Measurements from ENCODE around the gene SCNN1A. TPM values are rescaled to one million over a fixed set of nuclear protein-coding genes. Genes with fewer than 3 reads are reported as not detected.

SCNN1A gene
- total and polyA plus RNA-seq, 5 donors from 2014 or later: 0.09 to 0.86 (median 0.23) TPM

- Mint-ChIP-seq H3K36me3 (peaks cover 34% of the 10 kb centered on the region), H3K27me3 (no peaks in the 10 kb centered on the region), H3K9me3 (no peaks in the 10 kb centered on the region), H3K4me3 (peak overlapping the region in 2 of 4 donors; percentile 5 to 65), H3K27ac (peak overlapping the region; percentile 23 to 99 (median 86)), H3K4me1 (peaks cover 4 to 50% (median 23%) of the 10 kb centered on the region in 4 donors)
- Histone ChIP-seq H3K4me3 (ENCODE audit: low read depth, low read length) (no peak overlapping the region), H3K9me3 (ENCODE audit: control insufficient read depth in 2 of 2, low read length in 2 of 2) (no peaks in the 10 kb centered on the region), H3K27ac (ENCODE audit: insufficient read depth, low read length, poor library complexity, severe bottlenecking) (peak overlapping the region; percentile 44), H3K36me3 (ENCODE audit: control insufficient read depth, insufficient read depth, low read length) (peaks cover 58% of the 10 kb centered on the region), H3K4me1 (ENCODE audit: control insufficient read depth, insufficient read depth, low read length, poor library complexity, severe bottlenecking) (peaks cover 37% of the 10 kb centered on the region), H3K27me3 (ENCODE audit: control insufficient read depth, insufficient read depth, low read length) (no peaks in the 10 kb centered on the region)
- no peak for DNase-seq
- no peak for ATAC-seq (ENCODE audit: low read depth in 2 of 2)
Observed at GRCh38 chr12:6332459-6332858, 42.9 kb downstream of the SCNN1A start.

GRCh38 chr12:6330999-6331714 is 44.2 kb downstream of the SCNN1A start:
- Mint-ChIP-seq H3K36me3 (peaks cover 39% of the 10 kb centered on the region), H3K27ac (peak overlapping the region in 2 of 3 donors; percentile 14 to 49), H3K9me3 (no peaks in the 10 kb centered on the region), H3K4me1 (peaks cover 4 to 47% (median 21%) of the 10 kb centered on the region in 4 donors), H3K27me3 (no peaks in the 10 kb centered on the region), H3K4me3 (peak overlapping the region in 1 of 4 donors; percentile 10)
- Histone ChIP-seq H3K27ac (ENCODE audit: insufficient read depth, low read length, poor library complexity, severe bottlenecking) (no peak overlapping the region), H3K9me3 (ENCODE audit: control insufficient read depth in 2 of 2, low read length in 2 of 2) (no peaks in the 10 kb centered on the region), H3K36me3 (ENCODE audit: control insufficient read depth, insufficient read depth, low read length) (peaks cover 58% of the 10 kb centered on the region), H3K27me3 (ENCODE audit: control insufficient read depth, insufficient read depth, low read length) (no peaks in the 10 kb centered on the region), H3K4me1 (ENCODE audit: control insufficient read depth, insufficient read depth, low read length, poor library complexity, severe bottlenecking) (peaks cover 24% of the 10 kb centered on the region), H3K4me3 (ENCODE audit: low read depth, low read length) (no peak overlapping the region)
- ATAC-seq (ENCODE audit: low read depth in 2 of 2) (no peak), DNase-seq (no peak)

- peaks cover 15% of the 10 kb centered on the region for H3K4me1 ChIP-seq (ENCODE audit: control insufficient read depth, insufficient read depth, low read length, poor library complexity, severe bottlenecking)
- H3K4me1 Mint-ChIP-seq: peaks cover 0 to 44% (median 17%) of the 10 kb centered on the region in 4 donors
- no peaks in the 10 kb centered on the region for H3K27me3 ChIP-seq (ENCODE audit: control insufficient read depth, insufficient read depth, low read length)
- peak overlapping the region in 1 of 4 donors; percentile 22 for H3K4me3 Mint-ChIP-seq
- no peak overlapping the region for H3K4me3 ChIP-seq (ENCODE audit: low read depth, low read length)
- H3K27ac Mint-ChIP-seq: no peak overlapping the region
- H3K27me3 Mint-ChIP-seq: no peaks in the 10 kb centered on the region
- DNase-seq (no peak), ATAC-seq (ENCODE audit: low read depth in 2 of 2) (no peak)
- peaks cover 37% of the 10 kb centered on the region for H3K36me3 Mint-ChIP-seq
- H3K36me3 ChIP-seq (ENCODE audit: control insufficient read depth, insufficient read depth, low read length): peaks cover 58% of the 10 kb centered on the region
- H3K27ac ChIP-seq (ENCODE audit: insufficient read depth, low read length, poor library complexity, severe bottlenecking): no peak overlapping the region
- no peaks in the 10 kb centered on the region for H3K9me3 ChIP-seq (ENCODE audit: control insufficient read depth in 2 of 2, low read length in 2 of 2)
- H3K9me3 Mint-ChIP-seq: no peaks in the 10 kb centered on the region
Observed at GRCh38 chr12:6330192-6330591, 45.2 kb downstream of the SCNN1A start.

- no peaks in the 10 kb centered on the region for H3K9me3 ChIP-seq (ENCODE audit: control insufficient read depth in 2 of 2, low read length in 2 of 2)
- DNase-seq: no peak
- peaks cover 37% of the 10 kb centered on the region for H3K36me3 Mint-ChIP-seq
- peaks cover 10% of the 10 kb centered on the region for H3K4me1 ChIP-seq (ENCODE audit: control insufficient read depth, insufficient read depth, low read length, poor library complexity, severe bottlenecking)
- no peaks in the 10 kb centered on the region for H3K27me3 Mint-ChIP-seq
- peaks cover 56% of the 10 kb centered on the region for H3K36me3 ChIP-seq (ENCODE audit: control insufficient read depth, insufficient read depth, low read length)
- peak overlapping the region in 1 of 3 donors; percentile 76 for H3K27ac Mint-ChIP-seq
- peaks cover 0 to 44% (median 20%) of the 10 kb centered on the region in 4 donors for H3K4me1 Mint-ChIP-seq
- no peak overlapping the region for H3K4me3 Mint-ChIP-seq
- H3K27me3 ChIP-seq (ENCODE audit: control insufficient read depth, insufficient read depth, low read length): no peaks in the 10 kb centered on the region
- H3K9me3 Mint-ChIP-seq: no peaks in the 10 kb centered on the region
- no peak overlapping the region for H3K4me3 ChIP-seq (ENCODE audit: low read depth, low read length)
- H3K27ac ChIP-seq (ENCODE audit: insufficient read depth, low read length, poor library complexity, severe bottlenecking): no peak overlapping the region
- ATAC-seq (ENCODE audit: low read depth in 2 of 2): no peak
Observed at GRCh38 chr12:6329703-6330064, 45.7 kb downstream of the SCNN1A start.

- Mint-ChIP-seq H3K4me3 (no peak overlapping the region), H3K9me3 (no peaks in the 10 kb centered on the region), H3K36me3 (peaks cover 37% of the 10 kb centered on the region), H3K27me3 (no peaks in the 10 kb centered on the region), H3K4me1 (peaks cover 0 to 44% (median 23%) of the 10 kb centered on the region in 4 donors), H3K27ac (no peak overlapping the region)
- H3K27me3 ChIP-seq (ENCODE audit: control insufficient read depth, insufficient read depth, low read length): no peaks in the 10 kb centered on the region
- DNase-seq (no peak), ATAC-seq (ENCODE audit: low read depth in 2 of 2) (no peak)
- peaks cover 51% of the 10 kb centered on the region for H3K36me3 ChIP-seq (ENCODE audit: control insufficient read depth, insufficient read depth, low read length)
- H3K4me1 ChIP-seq (ENCODE audit: control insufficient read depth, insufficient read depth, low read length, poor library complexity, severe bottlenecking): peaks cover 7% of the 10 kb centered on the region
- no peak overlapping the region for H3K4me3 ChIP-seq (ENCODE audit: low read depth, low read length)
- H3K27ac ChIP-seq (ENCODE audit: insufficient read depth, low read length, poor library complexity, severe bottlenecking): no peak overlapping the region
- H3K9me3 ChIP-seq (ENCODE audit: control insufficient read depth in 2 of 2, low read length in 2 of 2): no peaks in the 10 kb centered on the region
Observed at GRCh38 chr12:6328945-6329702, 46.2 kb downstream of the SCNN1A start.

- peaks cover 14% of the 10 kb centered on the region for H3K4me1 ChIP-seq (ENCODE audit: control insufficient read depth, insufficient read depth, low read length, poor library complexity, severe bottlenecking)
- no peak overlapping the region for H3K4me3 ChIP-seq (ENCODE audit: low read depth, low read length)
- no peaks in the 10 kb centered on the region for H3K9me3 ChIP-seq (ENCODE audit: control insufficient read depth in 2 of 2, low read length in 2 of 2)
- Mint-ChIP-seq H3K36me3 (peaks cover 29% of the 10 kb centered on the region), H3K4me3 (no peak overlapping the region), H3K9me3 (no peaks in the 10 kb centered on the region), H3K27me3 (no peaks in the 10 kb centered on the region), H3K27ac (peak overlapping the region in 1 of 3 donors; percentile 51), H3K4me1 (peaks cover 3 to 44% (median 25%) of the 10 kb centered on the region in 4 donors)
- no peaks in the 10 kb centered on the region for H3K27me3 ChIP-seq (ENCODE audit: control insufficient read depth, insufficient read depth, low read length)
- no peak overlapping the region for H3K27ac ChIP-seq (ENCODE audit: insufficient read depth, low read length, poor library complexity, severe bottlenecking)
- peaks cover 42% of the 10 kb centered on the region for H3K36me3 ChIP-seq (ENCODE audit: control insufficient read depth, insufficient read depth, low read length)
- ATAC-seq (ENCODE audit: low read depth in 2 of 2) (no peak), DNase-seq (no peak)
Observed at GRCh38 chr12:6328045-6328779, 47.2 kb downstream of the SCNN1A start.

- peaks cover 16% of the 10 kb centered on the region for H3K4me1 ChIP-seq (ENCODE audit: control insufficient read depth, insufficient read depth, low read length, poor library complexity, severe bottlenecking)
- no peaks in the 10 kb centered on the region for H3K9me3 ChIP-seq (ENCODE audit: control insufficient read depth in 2 of 2, low read length in 2 of 2)
- no peaks in the 10 kb centered on the region for H3K27me3 ChIP-seq (ENCODE audit: control insufficient read depth, insufficient read depth, low read length)
- H3K9me3 Mint-ChIP-seq: no peaks in the 10 kb centered on the region
- H3K36me3 Mint-ChIP-seq: peaks cover 23% of the 10 kb centered on the region
- peaks cover 7 to 44% (median 27%) of the 10 kb centered on the region in 4 donors for H3K4me1 Mint-ChIP-seq
- H3K4me3 Mint-ChIP-seq: no peak overlapping the region
- no peak for DNase-seq
- peaks cover 34% of the 10 kb centered on the region for H3K36me3 ChIP-seq (ENCODE audit: control insufficient read depth, insufficient read depth, low read length)
- H3K27ac ChIP-seq (ENCODE audit: insufficient read depth, low read length, poor library complexity, severe bottlenecking): no peak overlapping the region
- peak overlapping the region in 1 of 3 donors; percentile 32 for H3K27ac Mint-ChIP-seq
- H3K27me3 Mint-ChIP-seq: no peaks in the 10 kb centered on the region
- no peak overlapping the region for H3K4me3 ChIP-seq (ENCODE audit: low read depth, low read length)
- ATAC-seq (ENCODE audit: low read depth in 2 of 2): no peak
Observed at GRCh38 chr12:6327229-6328041, 47.9 kb downstream of the SCNN1A start.

All from CD4-positive, CD25-positive, alpha-beta regulatory T cell (primary cell).